ENCODE measurements around the gene ZNF362. TPM values are rescaled to one million over a fixed set of nuclear protein-coding genes. Genes with fewer than 3 reads are reported as not detected.

Gene ZNF362
- total and polyA plus RNA-seq, 10 of the 15 experiments (the other 5 are each of a cell fraction or from before 2014, with no cell fraction given) = 0.74 to 22.8 (median 7.4) TPM

DNA sequence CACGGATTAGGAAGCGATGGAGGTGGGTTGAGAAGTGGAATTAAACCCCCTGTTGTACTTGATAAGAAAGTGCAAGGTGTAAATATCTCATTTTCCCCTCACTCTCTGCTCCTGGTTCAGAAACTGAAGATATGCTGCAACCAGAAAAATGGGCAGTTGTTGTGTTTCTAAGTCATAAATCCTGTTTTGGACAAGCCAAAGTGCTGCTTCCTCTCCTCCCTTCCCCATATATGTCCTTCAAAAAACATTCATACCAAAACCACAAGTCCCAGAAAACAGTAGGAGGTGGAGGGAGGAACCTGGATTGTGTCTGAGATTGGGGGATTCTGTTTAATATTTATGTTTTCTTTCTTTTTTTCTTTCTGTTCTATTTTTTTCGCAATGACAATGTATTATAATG is 13.6 kb upstream of the ZNF362 start:
- FAIRE-seq (no peak), ATAC-seq (no peak), DNase-seq (ENCODE audit: low read depth, low spot score) (no peak)
- ChIA-PET POLR2A (no interaction called here), RAD21 (ENCODE audit: unreplicated experiment) (no interaction called here), CTCF (no interaction called here), SMC1A (ENCODE audit: uncharacterized antibody, unreplicated experiment) (no interaction called here)
- BruUV-seq (replicated peaks) = no TSS peak
- H3K9me3 ChIP-seq (replicated peaks; ENCODE audit: control insufficient read depth, insufficient read depth, low read length) = no peaks in the 10 kb centered on the region
- no peaks in the 10 kb centered on the region for H3K4me1 ChIP-seq (ENCODE audit: control insufficient read depth, insufficient read depth, low read length)
- intact Hi-C loops (cut with micrococcal nuclease; ENCODE audit: unreplicated experiment) (no loop called here), in situ Hi-C loops (cut with MboI) (no loop called here)
- H3K4me2 ChIP-seq (ENCODE audit: control insufficient read depth, insufficient read depth) = no peak overlapping the region
- WGBS (ENCODE audit: insufficient coverage, insufficient replicate concordance, low lambda C conversion rate, missing lambda C conversion rate) = 3% methylated on average over 2 of the region's 3 CpGs
- no peak overlapping the region for H2AFZ ChIP-seq (ENCODE audit: control insufficient read depth, low read depth, low read length)
- H3K27ac ChIP-seq (ENCODE audit: control insufficient read depth, insufficient read depth) = no peak overlapping the region
- no peaks in the 10 kb centered on the region for H3K36me3 ChIP-seq (ENCODE audit: control insufficient read depth in 2 of 2, insufficient read depth in 2 of 2, low read length in 1 of 2)
- no peak overlapping the region for H3K4me3 ChIP-seq
- H3K9ac ChIP-seq (ENCODE audit: control insufficient read depth, insufficient read depth, low read length) = no peak overlapping the region
- no peaks in the 10 kb centered on the region for H3K79me2 ChIP-seq (ENCODE audit: control insufficient read depth, insufficient read depth, low read length)
- H4K20me1 ChIP-seq (ENCODE audit: control insufficient read depth, insufficient read depth) = no peaks in the 10 kb centered on the region
- H3K27me3 ChIP-seq (replicated peaks in 1 of 2; ENCODE audit: control insufficient read depth in 2 of 2, insufficient read depth in 2 of 2, low read length in 1 of 2) = no peaks in the 10 kb centered on the region
- TF ChIP-seq ETV6 (conservative IDR thresholded peaks at IDR 0.05 in 1 of 2, IDR thresholded peaks at IDR 0.05 in 1 of 2; ENCODE audit: borderline replicate concordance in 1 of 2, low read depth in 1 of 2) (no peak), CHD4 (IDR thresholded peaks at IDR 0.05) (no peak), ZBTB11 (CRISPR knock-in tag; IDR thresholded peaks at IDR 0.05) (no peak), CBX3 (IDR thresholded peaks at IDR 0.05; ENCODE audit: borderline replicate concordance, low read depth) (no peak), FOS (IDR thresholded peaks at IDR 0.05; ENCODE audit: borderline replicate concordance, extremely low read depth, insufficient read length) (no peak), EGR1 (IDR thresholded peaks at IDR 0.05; ENCODE audit: borderline replicate concordance in 1 of 2, low read depth in 2 of 2, low read length in 2 of 2) (no peak), CEBPZ (IDR thresholded peaks at IDR 0.05; ENCODE audit: low read depth, low read length) (no peak), REST (IDR thresholded peaks at IDR 0.05; ENCODE audit: low read depth, low read length) (no peak), TARDBP (IDR thresholded peaks at IDR 0.05; ENCODE audit: borderline replicate concordance) (no peak), ATF7 (IDR thresholded peaks at IDR 0.05; ENCODE audit: low read depth) (no peak)
- TF ChIP-seq, protein P1, sequence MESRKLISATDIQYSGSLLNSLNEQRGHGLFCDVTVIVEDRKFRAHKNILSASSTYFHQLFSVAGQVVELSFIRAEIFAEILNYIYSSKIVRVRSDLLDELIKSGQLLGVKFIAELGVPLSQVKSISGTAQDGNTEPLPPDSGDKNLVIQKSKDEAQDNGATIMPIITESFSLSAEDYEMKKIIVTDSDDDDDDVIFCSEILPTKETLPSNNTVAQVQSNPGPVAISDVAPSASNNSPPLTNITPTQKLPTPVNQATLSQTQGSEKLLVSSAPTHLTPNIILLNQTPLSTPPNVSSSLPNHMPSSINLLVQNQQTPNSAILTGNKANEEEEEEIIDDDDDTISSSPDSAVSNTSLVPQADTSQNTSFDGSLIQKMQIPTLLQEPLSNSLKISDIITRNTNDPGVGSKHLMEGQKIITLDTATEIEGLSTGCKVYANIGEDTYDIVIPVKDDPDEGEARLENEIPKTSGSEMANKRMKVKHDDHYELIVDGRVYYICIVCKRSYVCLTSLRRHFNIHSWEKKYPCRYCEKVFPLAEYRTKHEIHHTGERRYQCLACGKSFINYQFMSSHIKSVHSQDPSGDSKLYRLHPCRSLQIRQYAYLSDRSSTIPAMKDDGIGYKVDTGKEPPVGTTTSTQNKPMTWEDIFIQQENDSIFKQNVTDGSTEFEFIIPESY (IDR thresholded peaks at IDR 0.05) = no peak

Data from GM12878 (cell line).